ENCODE data around the gene RGS2. TPM values are rescaled to one million over a fixed set of nuclear protein-coding genes. Genes with fewer than 3 reads are reported as not detected.

RGS2 gene
- polyA plus RNA-seq, 1 of the 3 experiments (the other 2 are of a cell fraction), result 47.1 TPM

GRCh38 chr1:192826791-192827546, 18.1 kb downstream of the RGS2 start (continued):
- TF ChIP-seq REST (IDR thresholded peaks at IDR 0.05; ENCODE audit: low read depth, low read length) (no peak), SMC3 (IDR thresholded peaks at IDR 0.05; ENCODE audit: low read depth, low read length) (no peak), POLR2AphosphoS5 (IDR thresholded peaks at IDR 0.05; ENCODE audit: low read depth, low read length) (peak; percentile 72; the same call in 1 of the 2 replicates), EZH2phosphoT487 (IDR thresholded peaks at IDR 0.05; ENCODE audit: borderline replicate concordance, low read depth) (no peak), NFIC (IDR thresholded peaks at IDR 0.05; ENCODE audit: borderline replicate concordance) (peak; percentile 73), ELF1 (IDR thresholded peaks at IDR 0.05) (no peak), EP300 (IDR thresholded peaks at IDR 0.05; ENCODE audit: borderline replicate concordance in 1 of 2, low read depth in 1 of 2, low read length in 1 of 2) (peak; percentile 58 to 88), YY1 (IDR thresholded peaks at IDR 0.05; ENCODE audit: low read depth) (0 out of 2 replicates have a peak, but pooled peaks have one; percentile 23), FOSL2 (IDR thresholded peaks at IDR 0.05; ENCODE audit: borderline replicate concordance, low read depth) (peak; percentile 17)

- Histone ChIP-seq H3K79me2 (ENCODE audit: insufficient read depth) (no peaks in the 10 kb centered on the region), H4K20me1 (ENCODE audit: insufficient read depth) (no peaks in the 10 kb centered on the region), H3F3A (replicated peaks; ENCODE audit: insufficient read depth) (peaks cover 20% of the 10 kb centered on the region), H3K27me3 (ENCODE audit: insufficient read depth) (no peaks in the 10 kb centered on the region), H3K4me3 (ENCODE audit: low read depth in 2 of 2, low read length in 1 of 2) (no peak overlapping the region), H2AFZ (ENCODE audit: low read depth) (no peak overlapping the region), H3K36me3 (replicated peaks in 1 of 2; ENCODE audit: control insufficient read depth in 1 of 2, insufficient read depth in 2 of 2, low read length in 1 of 2) (no peaks in the 10 kb centered on the region), H3K4me1 (ENCODE audit: control insufficient read depth in 1 of 2, insufficient read depth in 2 of 2, low read depth in 1 of 2, low read length in 1 of 2) (peaks cover 0 to 12% of the 10 kb centered on the region in 2 experiments; a peak in 2 of 4 replicates), H3K9ac (no peak overlapping the region), H3K4me2 (no peak overlapping the region), H3K27ac (ENCODE audit: low read depth in 2 of 2, low read length in 1 of 2) (no peak overlapping the region), H3K9me3 (no peaks in the 10 kb centered on the region), H3K9me2 (no peaks in the 10 kb centered on the region)
- no peak for DNase-seq
- ChIA-PET POLR2A (no interaction called here), CTCF (interaction anchor here (0.6 kb wide), 1 partner anchor 34 kb away, joined by 4 read pairs; no protein-coding TSS in a partner anchor)
- WGBS (ENCODE audit: low lambda C conversion rate), result 96% methylated on average over 6 of the region's 6 CpGs
- TF ChIP-seq EZH2phosphoT487 (IDR thresholded peaks at IDR 0.05; ENCODE audit: borderline replicate concordance, low read depth) (no peak), EP300 (IDR thresholded peaks at IDR 0.05; ENCODE audit: borderline replicate concordance in 1 of 2, low read depth in 1 of 2, low read length in 1 of 2) (no peak), GATA2 (CRISPR knock-in tag; IDR thresholded peaks at IDR 0.05) (no peak), USF1 (IDR thresholded peaks at IDR 0.05; ENCODE audit: borderline replicate concordance, low read depth) (no peak), NRF1 (IDR thresholded peaks at IDR 0.05; ENCODE audit: low read depth, low read length) (no peak), ELF1 (IDR thresholded peaks at IDR 0.05) (no peak), FOXM1 (IDR thresholded peaks at IDR 0.05; ENCODE audit: low read depth) (no peak), RFX5 (IDR thresholded peaks at IDR 0.05; ENCODE audit: low read length) (no peak), ZBTB33 (IDR thresholded peaks at IDR 0.05; ENCODE audit: borderline replicate concordance, low read depth) (no peak), POLR2AphosphoS5 (IDR thresholded peaks at IDR 0.05; ENCODE audit: low read depth, low read length) (no peak), RAD21 (IDR thresholded peaks at IDR 0.05; ENCODE audit: low read length) (no peak), FOXJ3 (CRISPR knock-in tag; IDR thresholded peaks at IDR 0.05) (no peak), SIN3A (IDR thresholded peaks at IDR 0.05; ENCODE audit: borderline replicate concordance, low read depth, low read length) (no peak), CTCF (IDR thresholded peaks at IDR 0.05) (no peak), TAF1 (IDR thresholded peaks at IDR 0.05; ENCODE audit: borderline replicate concordance, low read depth, low read length) (no peak), NFIC (IDR thresholded peaks at IDR 0.05; ENCODE audit: borderline replicate concordance) (no peak)
These were observed 21.9 kb downstream of the RGS2 start for GRCh38 chr1:192830595-192831246.
